OCI-LY7 (cell line): Measurements from ENCODE around the gene SPG7.
"Not testable (repeated sequence)": the region's sequence is repeated elsewhere in the genome, so short reads cannot be mapped to it uniquely, and the experiment has no call there.

Experiments used
- CTCF ChIP-seq: fragments of 200-600 bp; sonication (generic); conservative IDR thresholded peaks from 2 replicates; pipeline ENCODE4 v1.5.1; 2014; ENCODE audit warnings: mild to moderate bottlenecking, antibody characterized with exemption, low read length, moderate library complexity, mixed read lengths
- EZH2phosphoT487 ChIP-seq: fragments of 200-600 bp; sonication (generic); IDR thresholded peaks from 2 replicates; pipeline ENCODE4 v1.6.1; 2018; ENCODE audit warnings: low read depth, borderline replicate concordance, mild to moderate bottlenecking, mixed run types, antibody characterized with exemption, low read length, moderate library complexity, mixed read lengths

- not testable (repeated sequence) for TF ChIP-seq EZH2phosphoT487, CTCF
Observed at GRCh38 chr16:89587676-89588075, 79.5 kb downstream of the SPG7 start.
